Effector memory CD4-positive, alpha-beta T cell (primary cell): Measurements from ENCODE around the gene YDJC.
"Not testable (repeated sequence)": the region's sequence is repeated elsewhere in the genome, so short reads cannot be mapped to it uniquely, and the experiment has no call there.

Experiments
- DNase-seq, 3 donors: peaks; one replicate each; pipeline ENCODE4 v3.0.0-alpha.2; 2020
- H3K27ac ChIP-seq: 2 replicates; pipeline ENCODE4 v1.7.0; 2013; ENCODE audit warnings: mild to moderate bottlenecking, low read length, moderate library complexity; ENCODE audit not compliant: insufficient read depth, poor library complexity, severe bottlenecking
- H3K27me3 ChIP-seq: replicated peaks from 2 replicates; pipeline ENCODE4 v1.7.0; 2013; ENCODE audit warnings: mild to moderate bottlenecking, low read length; ENCODE audit not compliant: insufficient read depth, control insufficient read depth, poor library complexity, severe bottlenecking
- H3K36me3 ChIP-seq: 2 replicates; pipeline ENCODE4 v1.7.0; 2013; ENCODE audit warnings: mild to moderate bottlenecking, low read length, moderate library complexity; ENCODE audit not compliant: control insufficient read depth, insufficient read depth
- H3K4me1 ChIP-seq: 2 replicates; pipeline ENCODE4 v1.7.0; 2013; ENCODE audit warnings: low read length, mild to moderate bottlenecking; ENCODE audit not compliant: control insufficient read depth, insufficient read depth, poor library complexity, severe bottlenecking
- H3K4me3 ChIP-seq: 2 replicates; pipeline ENCODE4 v1.7.0; 2013; ENCODE audit warnings: low read length, low read depth, mild to moderate bottlenecking; ENCODE audit not compliant: insufficient read depth, poor library complexity, severe bottlenecking
- H3K9me3 ChIP-seq: 2 replicates; pipeline ENCODE4 v1.7.0; 2013; ENCODE audit warnings: mild to moderate bottlenecking, low read length, moderate library complexity; ENCODE audit not compliant: control insufficient read depth

Gene YDJC

GRCh38 chr22:21606775-21607174 is 23.0 kb downstream of the YDJC start:
- Histone ChIP-seq H3K4me1 (peaks cover 2% of the 10 kb centered on the region), H3K9me3 (no peaks in the 10 kb centered on the region), H3K27me3 (no peaks in the 10 kb centered on the region), H3K36me3 (peaks cover 14% of the 10 kb centered on the region), H3K4me3 (no peak overlapping the region), H3K27ac (no peak overlapping the region)
- no peak for DNase-seq

- H3K9me3 ChIP-seq, result no peaks in the 10 kb centered on the region
- peaks cover 7% of the 10 kb centered on the region for H3K36me3 ChIP-seq
Measured at GRCh38 chr22:21605887-21606564, 23.8 kb downstream of the YDJC start.

GRCh38 chr22:21603973-21604372 is 25.8 kb downstream of the YDJC start:
- Histone ChIP-seq H3K4me1 (peaks cover 2% of the 10 kb centered on the region), H3K27me3 (no peaks in the 10 kb centered on the region), H3K9me3 (no peaks in the 10 kb centered on the region), H3K36me3 (no peaks in the 10 kb centered on the region), H3K4me3 (no peak overlapping the region), H3K27ac (no peak overlapping the region)
- no peak for DNase-seq

More at GRCh38 chr22:21605887-21606564, 23.8 kb downstream of the YDJC start:
- no peaks in the 10 kb centered on the region for H3K27me3 ChIP-seq
- H3K27ac ChIP-seq, result no peak overlapping the region
- no peak overlapping the region for H3K4me3 ChIP-seq
- peaks cover 2% of the 10 kb centered on the region for H3K4me1 ChIP-seq
- DNase-seq, result no peak

GRCh38 chr22:21602579-21602978 is 27.2 kb downstream of the YDJC start:
- no peak for DNase-seq
- Histone ChIP-seq H3K4me3 (no peak overlapping the region), H3K36me3 (no peaks in the 10 kb centered on the region), H3K4me1 (peaks cover 2% of the 10 kb centered on the region), H3K27me3 (no peaks in the 10 kb centered on the region), H3K9me3 (no peaks in the 10 kb centered on the region), H3K27ac (no peak overlapping the region)

GRCh38 chr22:21599053-21599893 is 30.5 kb downstream of the YDJC start:
- no peak for DNase-seq
- peaks cover 22% of the 10 kb centered on the region for H3K36me3 ChIP-seq
- no peaks in the 10 kb centered on the region for H3K9me3 ChIP-seq
- no peaks in the 10 kb centered on the region for H3K27me3 ChIP-seq
- H3K27ac ChIP-seq, result no peak overlapping the region
- H3K4me3 ChIP-seq, result no peak overlapping the region
- no peaks in the 10 kb centered on the region for H3K4me1 ChIP-seq

- Histone ChIP-seq H3K27ac (no peak overlapping the region), H3K4me3 (no peak overlapping the region), H3K9me3 (no peaks in the 10 kb centered on the region), H3K27me3 (no peaks in the 10 kb centered on the region), H3K4me1 (no peaks in the 10 kb centered on the region), H3K36me3 (peaks cover 32% of the 10 kb centered on the region)
- no peak for DNase-seq
Measured at GRCh38 chr22:21598302-21598701, 31.5 kb downstream of the YDJC start.

DNA sequence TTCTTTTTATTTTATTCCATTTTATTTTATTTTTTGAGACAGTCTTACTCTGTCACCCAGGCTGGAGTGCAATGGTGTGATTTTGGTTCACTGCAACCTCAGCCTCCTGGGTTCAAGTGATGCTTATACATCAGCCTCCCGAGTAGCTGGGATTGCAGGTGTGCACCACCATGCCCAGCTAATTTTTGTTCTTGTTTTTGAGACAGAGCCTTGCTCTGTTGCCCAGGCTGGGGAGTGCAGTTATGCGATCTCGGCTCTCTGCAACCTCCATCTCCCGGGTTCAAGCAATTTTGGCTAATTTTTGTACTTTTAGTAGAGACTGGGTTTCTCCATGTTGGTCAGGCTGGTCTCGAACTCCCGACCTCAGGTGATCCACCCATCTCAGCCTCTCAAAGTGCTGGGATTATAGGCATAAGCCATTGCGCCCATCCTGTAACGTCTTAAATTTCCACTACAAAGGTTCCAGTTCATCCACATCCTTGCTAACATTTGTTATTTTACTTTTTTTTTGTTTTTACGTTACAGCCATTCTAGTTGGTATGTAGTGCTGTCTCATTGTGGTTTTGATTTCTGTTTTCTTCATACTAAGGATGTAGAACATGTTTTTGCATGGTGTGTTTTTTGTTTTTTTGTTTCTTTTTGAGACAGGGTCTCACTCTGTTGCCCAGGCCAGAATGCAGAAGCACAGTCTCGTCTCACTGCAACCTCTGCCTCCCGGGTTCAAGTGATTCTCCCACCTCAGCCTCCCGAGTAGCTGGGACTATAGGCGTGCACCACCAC is 33.3 kb downstream of the YDJC start:
- H3K27ac ChIP-seq, result not testable (repeated sequence)

DNA sequence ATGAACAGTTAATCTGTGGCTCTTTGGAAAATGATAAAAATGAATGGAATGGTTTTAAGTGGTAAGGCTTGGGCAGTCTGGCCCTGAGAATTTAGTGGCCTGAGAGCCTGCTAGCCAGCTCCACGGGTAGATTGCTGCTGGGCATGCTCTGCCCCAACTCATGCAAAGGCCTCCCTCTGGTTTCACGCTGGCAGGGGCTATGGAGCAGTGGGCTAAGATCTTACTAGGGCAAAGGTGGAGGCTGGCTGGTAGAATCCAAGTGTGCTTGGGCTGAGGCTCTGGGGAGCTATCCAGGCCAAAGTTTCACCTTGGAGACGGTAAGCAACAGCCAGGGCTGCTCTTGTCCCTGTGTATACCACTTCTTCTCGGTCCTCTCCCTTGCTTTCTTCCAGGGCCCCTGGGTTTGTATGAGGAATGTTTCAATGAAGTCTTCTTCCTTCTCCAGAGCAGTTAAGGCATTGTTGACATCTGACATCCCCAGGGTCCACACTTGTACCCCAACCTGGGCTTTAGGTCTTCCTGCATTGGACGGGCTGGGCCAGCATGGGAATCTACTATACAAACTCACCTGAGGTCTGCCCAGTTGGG is 34.9 kb downstream of the YDJC start:
- Histone ChIP-seq H3K4me3 (no peak overlapping the region), H3K27ac (no peak overlapping the region), H3K4me1 (peaks cover 5% of the 10 kb centered on the region), H3K27me3 (no peaks in the 10 kb centered on the region), H3K9me3 (no peaks in the 10 kb centered on the region), H3K36me3 (peaks cover 43% of the 10 kb centered on the region)
- no peak for DNase-seq

More for the DNA sequence above, 33.3 kb downstream of the YDJC start:
- H3K27me3 ChIP-seq, DNase-seq, H3K4me1 ChIP-seq, H3K4me3 ChIP-seq, H3K9me3 ChIP-seq: not testable (repeated sequence)
- H3K36me3 ChIP-seq, result peaks cover 43% of the 10 kb centered on the region

DNA sequence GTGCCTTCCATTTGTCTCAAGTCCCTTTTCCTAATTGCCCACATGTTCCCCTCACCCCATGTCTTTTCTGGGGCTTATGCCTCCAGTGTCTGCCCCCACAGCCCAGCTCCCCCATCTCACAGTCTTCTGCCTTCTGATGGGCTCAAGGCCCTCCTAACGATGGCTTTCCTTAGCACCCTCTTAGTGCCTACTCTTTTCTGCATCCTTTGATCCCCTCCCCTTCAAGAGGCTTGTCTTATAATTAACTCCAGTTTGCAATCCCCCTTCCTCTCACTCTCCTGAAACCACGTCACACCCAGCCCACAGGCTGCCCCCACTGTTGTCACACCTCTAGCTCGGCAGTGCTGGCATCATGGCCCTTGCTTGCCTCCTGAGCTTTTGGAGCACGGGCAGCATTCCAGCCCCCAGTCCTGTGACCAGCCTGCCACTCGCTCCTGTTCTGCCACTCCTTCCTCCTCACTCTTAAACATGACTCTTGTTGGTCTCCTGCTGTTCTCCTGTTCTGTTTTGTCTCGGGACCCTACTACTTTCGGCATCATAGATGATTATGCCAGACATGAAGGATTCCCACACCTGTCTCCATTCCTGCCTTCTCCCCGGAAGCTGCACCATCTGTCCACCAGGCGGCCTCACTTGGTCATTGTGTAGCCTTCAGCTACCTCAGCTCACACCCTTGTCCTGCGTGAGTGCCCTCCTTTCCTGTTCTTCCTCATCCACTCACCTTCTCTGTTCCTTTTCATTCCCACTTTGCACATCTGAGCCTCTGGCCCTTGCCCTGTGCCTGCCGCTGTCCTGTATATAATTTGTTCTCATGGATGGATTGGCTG is 36.2 kb downstream of the YDJC start:
- Histone ChIP-seq H3K4me3 (no peak overlapping the region), H3K27me3 (no peaks in the 10 kb centered on the region), H3K36me3 (peaks cover 43% of the 10 kb centered on the region), H3K4me1 (peaks cover 5% of the 10 kb centered on the region), H3K27ac (no peak overlapping the region), H3K9me3 (no peaks in the 10 kb centered on the region)
- DNase-seq, result no peak
